ENCODE results near the gene COBL. TPM values are rescaled to one million over a fixed set of nuclear protein-coding genes. Genes with fewer than 3 reads are reported as not detected.

COBL gene
- total RNA-seq, 1 donor from 2014 or later, result 27.9 TPM

DNA sequence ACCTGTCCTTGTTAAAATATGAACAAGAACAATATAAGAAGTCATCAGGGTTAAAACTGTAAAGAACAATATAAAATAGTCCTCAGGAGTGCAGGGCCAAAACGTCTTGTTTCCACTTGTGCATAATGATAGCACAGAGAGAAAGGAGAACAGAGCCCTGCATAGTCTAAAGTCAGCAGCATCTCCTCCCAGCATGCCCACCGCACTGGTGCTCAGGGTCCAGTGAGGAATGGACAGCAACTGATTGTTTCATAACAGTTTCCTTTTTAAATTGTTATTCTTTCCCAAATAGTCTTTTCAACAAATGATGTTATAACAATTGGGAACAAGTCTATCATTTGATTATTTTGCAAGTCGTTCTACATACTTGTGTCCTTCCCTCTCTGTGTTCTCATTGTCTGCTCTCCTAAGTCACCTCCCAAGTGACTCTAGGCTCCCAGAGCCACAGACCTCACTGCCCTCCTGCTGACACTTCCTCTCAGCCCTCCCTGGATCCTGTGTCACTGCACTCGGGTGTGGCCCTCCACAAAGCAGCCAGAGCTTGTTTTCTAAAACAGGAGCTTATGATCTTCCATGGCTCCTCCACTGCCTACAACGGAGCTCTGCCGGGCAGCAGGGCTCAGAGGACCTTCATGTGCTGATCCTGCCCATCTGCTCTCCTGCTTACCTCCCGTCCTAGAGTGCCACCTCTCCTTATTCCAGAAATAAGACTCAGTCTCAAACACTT lies 27.6 kb downstream of the COBL start:
- H3K27me3 ChIP-seq (ENCODE audit: low read depth), result no peaks in the 10 kb centered on the region
- H3K36me3 ChIP-seq, result no peaks in the 10 kb centered on the region
- ATAC-seq (peak; percentile 21 to 37), DNase-seq (no peak)
- intact Hi-C loops (cut with DNase I), result no loop called here
- no peak for TF ChIP-seq CTCF (IDR thresholded peaks at IDR 0.05)
- H3K4me3 ChIP-seq, result no peak overlapping the region
- H3K4me1 ChIP-seq, result peaks cover 6% of the 10 kb centered on the region
- peaks cover 4% of the 10 kb centered on the region for H3K9me3 ChIP-seq
- H3K27ac ChIP-seq, result no peak overlapping the region

GRCh38 chr7:51286401-51286800 lies 30.2 kb downstream of the COBL start:
- intact Hi-C loops (cut with DNase I), result no loop called here
- no peak overlapping the region for H3K4me3 ChIP-seq
- H3K27ac ChIP-seq, result no peak overlapping the region
- ATAC-seq (no peak), DNase-seq (no peak)
- H3K9me3 ChIP-seq, result peaks cover 4% of the 10 kb centered on the region
- no peaks in the 10 kb centered on the region for H3K36me3 ChIP-seq
- peaks cover 6% of the 10 kb centered on the region for H3K4me1 ChIP-seq
- H3K27me3 ChIP-seq (ENCODE audit: low read depth), result no peaks in the 10 kb centered on the region
- no peak for TF ChIP-seq CTCF (IDR thresholded peaks at IDR 0.05)

DNA sequence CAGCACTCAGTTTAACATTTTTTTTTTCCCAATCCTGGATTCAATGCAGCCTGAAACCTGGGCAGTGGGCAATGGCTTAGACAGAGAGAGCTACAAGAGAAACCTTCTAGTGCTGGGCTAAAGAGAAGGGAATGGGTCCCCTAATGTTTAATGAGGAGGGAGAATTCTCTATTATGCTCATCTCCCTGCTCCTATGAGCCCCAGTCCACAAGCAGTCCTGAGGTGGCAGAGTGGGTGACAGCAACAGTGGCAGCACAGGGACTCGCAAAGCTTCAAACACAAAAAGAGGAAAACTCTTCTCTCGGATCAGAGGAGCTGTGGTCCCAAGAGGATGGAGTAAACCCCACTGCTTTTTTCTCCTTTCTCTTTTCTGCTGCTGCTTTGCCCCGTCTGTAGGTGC lies 36.5 kb downstream of the COBL start:
- H3K36me3 ChIP-seq, result no peaks in the 10 kb centered on the region
- H3K27me3 ChIP-seq (ENCODE audit: low read depth), result no peaks in the 10 kb centered on the region
- H3K4me1 ChIP-seq, result no peaks in the 10 kb centered on the region
- TF ChIP-seq CTCF (IDR thresholded peaks at IDR 0.05), result no peak
- no peak overlapping the region for H3K27ac ChIP-seq
- ATAC-seq (no peak), DNase-seq (no peak)
- H3K4me3 ChIP-seq, result no peak overlapping the region
- intact Hi-C loops (cut with DNase I), result no loop called here
- H3K9me3 ChIP-seq, result peaks cover 4% of the 10 kb centered on the region

- Histone ChIP-seq H3K27me3 (ENCODE audit: low read depth) (no peaks in the 10 kb centered on the region), H3K36me3 (no peaks in the 10 kb centered on the region), H3K9me3 (peaks cover 4% of the 10 kb centered on the region), H3K4me3 (no peak overlapping the region), H3K27ac (no peak overlapping the region), H3K4me1 (no peaks in the 10 kb centered on the region)
- DNase-seq, result no peak
- intact Hi-C loops (cut with DNase I), result no loop called here
- ATAC-seq, result no peak
- no peak for TF ChIP-seq CTCF (IDR thresholded peaks at IDR 0.05)
These were observed 37.1 kb downstream of the COBL start for GRCh38 chr7:51279391-51280023.

DNA sequence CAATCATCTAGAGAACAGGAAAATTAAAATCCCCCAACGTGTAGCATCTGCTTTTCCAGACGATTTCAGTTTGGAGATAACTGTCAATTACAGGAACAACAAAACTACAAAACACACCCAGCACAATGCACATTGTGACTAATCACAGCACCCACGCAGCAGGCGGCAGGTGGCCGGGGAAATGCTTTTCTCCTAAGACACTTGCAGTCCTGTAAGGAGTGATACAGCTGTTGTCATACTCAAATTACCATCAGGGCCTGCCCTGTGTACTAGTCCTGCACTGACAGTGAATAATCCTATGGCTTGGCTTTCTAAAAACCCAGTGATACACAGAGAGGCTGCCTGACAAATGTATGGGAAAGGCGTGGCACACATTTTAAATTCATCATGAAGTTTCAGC lies 37.8 kb downstream of the COBL start:
- Histone ChIP-seq H3K36me3 (no peaks in the 10 kb centered on the region), H3K27ac (no peak overlapping the region), H3K27me3 (ENCODE audit: low read depth) (no peaks in the 10 kb centered on the region), H3K4me1 (no peaks in the 10 kb centered on the region), H3K4me3 (no peak overlapping the region), H3K9me3 (no peaks in the 10 kb centered on the region)
- DNase-seq (no peak), ATAC-seq (no peak)
- intact Hi-C loops (cut with DNase I), result no loop called here
- TF ChIP-seq CTCF (IDR thresholded peaks at IDR 0.05), result no peak
